Pancreas (tissue), 10 donors: ENCODE measurements around the gene PRR15L. TPM values are rescaled to one million over a fixed set of nuclear protein-coding genes. Genes with fewer than 3 reads are reported as not detected.

Source experiments
- ATAC-seq, 4 donors: fragments of 200-7000 bp; cut with Tn5 transposase; one replicate each; pipeline versions ENCODE4 v1.8.0 to v1.9.1; 2020; ENCODE audit warnings: mild to moderate bottlenecking in 4 of 4, moderate library complexity in 4 of 4
- DNase-seq, 6 donors: peaks; one replicate each; pipeline ENCODE4 v3.0.0-alpha.2; 2020
- FAIRE-seq: peaks from 2 replicates; lab custom pipeline; 2012; peaks lifted over from hg19 to GRCh38; lab: Jason Lieb, UNC
- H3K27ac ChIP-seq, 4 donors: fragments of 200-600 bp; sonication (generic); 1 replicate in 3 of 4; 2 replicates in 1 of 4; pipeline versions ENCODE4 v1.5.0 to v1.8.0; 2020
- H3K27me3 ChIP-seq, 4 donors: fragments of 200-600 bp; one replicate each; pipeline ENCODE4 v1.8.0; 2021
- H3K36me3 ChIP-seq, 3 donors: fragments of 200-600 bp; sonication (generic) in 1 of 3; one replicate each; pipeline versions ENCODE4 v1.5.0 to v1.8.0; 2020 to 2021
- H3K4me1 ChIP-seq, 3 donors: fragments of 200-600 bp; one replicate each; pipeline ENCODE4 v1.8.0; 2021
- H3K4me3 ChIP-seq, 4 donors: fragments of 200-600 bp; sonication (generic) in 2 of 4; one replicate each; pipeline versions ENCODE4 v1.5.0 to v1.8.0; 2020 to 2021
- H3K9me3 ChIP-seq, 4 donors: fragments of 200-600 bp; one replicate each; pipeline ENCODE4 v1.8.0; 2021
- CTCF ChIP-seq, 4 donors: fragments of 200-600 bp; sonication (generic) in 3 of 4; IDR thresholded peaks; one replicate each; pipeline versions ENCODE4 v1.5.0 to v1.8.0; 2021; ENCODE audit warnings: antibody characterized with exemption in 4 of 4
- WGBS, 2 donors: extraction: QIAGEN DNeasy Blood & Tissue Kit; methylation state at CpG; one replicate each; pipeline ENCODE4 v1.1.7; 2013; 5-methylcytosine and 5-hydroxymethylcytosine counted together
- intact Hi-C, 3 donors: fragments of 100-400 bp; cut with DNase I; formaldehyde crosslinking; loops; one replicate each; pipeline versions ENCODE4 v1.11.1 to v1.14.2; 2022
- polyA plus RNA-seq, 2 donors: library from polyadenylated mRNA; stranded (reverse); fragments of 200-250 nt; gene quantifications; one replicate each; pipeline ENCODE4 v1.2.3, GENCODE V29; 2013
- total RNA-seq, 6 donors: library from RNA; stranded (reverse); fragmentation: NEBNext Ultra II Directional in 4 of 6; extraction: Animal tissue kit (Norgen Biotek cat#: 25700) in 4 of 6; gene quantifications; one replicate each; pipeline versions ENCODE4 v1.2.1 to v1.2.4, GENCODE V29; 2021 to 2023
- donor health status: healthy with polysubstance abuse.
- donor health status: DM: no; HTN: no; CAD: no; lungs with moderate emphysema.
- donor health status: DM: no; HTN: no; CAD: no.
- donor health status: control.
- donor health status: control.
- donor health status: Bipolar disorder and iron deficiency.
- donor health status: DM: yes; HTN: yes; CAD: no.
- donor health status: DM: no; HTN: no; CAD: no.
- donor health status: DM: no; HTN: no; CAD: no.
- donor health status: DM: yes; HTN: yes; CAD: no.

PRR15L gene
- total and polyA plus RNA-seq, 8 donors = 26.6 to 68.6 (median 49.8) TPM

- H3K27me3 ChIP-seq = no peaks in the 10 kb centered on the region
- ATAC-seq (no peak), FAIRE-seq (no peak), DNase-seq (no peak)
- H3K4me1 ChIP-seq = peaks cover 10 to 24% (median 17%) of the 10 kb centered on the region in 3 donors
- H3K27ac ChIP-seq = no peak overlapping the region
- no peaks in the 10 kb centered on the region for H3K9me3 ChIP-seq
- no peaks in the 10 kb centered on the region for H3K36me3 ChIP-seq
- 93 to 96% methylated on average over 7 of the region's 7 CpGs for WGBS, 2 donors
- H3K4me3 ChIP-seq = no peak overlapping the region
- TF ChIP-seq CTCF (IDR thresholded peaks at IDR 0.05) = no peak
- intact Hi-C loops = no loop called here
Measured at GRCh38 chr17:47998044-47998443, 40.4 kb upstream of the PRR15L start.

GRCh38 chr17:47997586-47997985, 39.9 kb upstream of the PRR15L start:
- intact Hi-C loops = no loop called here
- ATAC-seq = no peak
- DNase-seq = no peak
- Histone ChIP-seq H3K4me1 (peaks cover 10 to 20% (median 17%) of the 10 kb centered on the region in 3 donors), H3K9me3 (no peaks in the 10 kb centered on the region), H3K27ac (no peak overlapping the region), H3K36me3 (no peaks in the 10 kb centered on the region), H3K27me3 (no peaks in the 10 kb centered on the region), H3K4me3 (no peak overlapping the region)
- TF ChIP-seq CTCF (IDR thresholded peaks at IDR 0.05) = no peak
- no peak for FAIRE-seq
- 89 to 90% methylated on average over 7 of the region's 7 CpGs for WGBS, 2 donors

GRCh38 chr17:47996201-47996600, 38.5 kb upstream of the PRR15L start:
- DNase-seq (no peak), FAIRE-seq (no peak), ATAC-seq (no peak)
- Histone ChIP-seq H3K9me3 (no peaks in the 10 kb centered on the region), H3K27ac (no peak overlapping the region), H3K4me1 (peaks cover 10 to 17% (median 16%) of the 10 kb centered on the region in 3 donors), H3K4me3 (no peak overlapping the region), H3K27me3 (no peaks in the 10 kb centered on the region), H3K36me3 (no peaks in the 10 kb centered on the region)
- no peak for TF ChIP-seq CTCF (IDR thresholded peaks at IDR 0.05)
- WGBS, 2 donors = 77 to 79% methylated on average over 9 of the region's 9 CpGs
- intact Hi-C loops = no loop called here

- H3K36me3 ChIP-seq = no peaks in the 10 kb centered on the region
- WGBS, 2 donors = 48 to 57% methylated on average over 13 of the region's 13 CpGs
- intact Hi-C loops = no loop called here
- ATAC-seq (peak; percentile 85 to 91 (median 88)), FAIRE-seq (no peak), DNase-seq (peak in 5 of 6 donors; percentile 72 to 90 (median 85))
- no peaks in the 10 kb centered on the region for H3K27me3 ChIP-seq
- peak overlapping the region; percentile 29 to 66 (median 54) for H3K27ac ChIP-seq
- no peak for TF ChIP-seq CTCF (IDR thresholded peaks at IDR 0.05)
- no peak overlapping the region for H3K4me3 ChIP-seq
- H3K4me1 ChIP-seq = peaks cover 10 to 17% (median 16%) of the 10 kb centered on the region in 3 donors
- H3K9me3 ChIP-seq = no peaks in the 10 kb centered on the region
Measured at GRCh38 chr17:47995241-47995935, 37.7 kb upstream of the PRR15L start.

GRCh38 chr17:47994724-47995123, 37.0 kb upstream of the PRR15L start:
- Histone ChIP-seq H3K4me3 (no peak overlapping the region), H3K4me1 (peaks cover 10 to 17% (median 16%) of the 10 kb centered on the region in 3 donors), H3K27ac (peak overlapping the region in 3 of 4 donors; percentile 29 to 66 (median 65)), H3K9me3 (no peaks in the 10 kb centered on the region), H3K36me3 (no peaks in the 10 kb centered on the region), H3K27me3 (no peaks in the 10 kb centered on the region)
- intact Hi-C loops = no loop called here
- 96 to 98% methylated on average over 4 of the region's 4 CpGs for WGBS, 2 donors
- ATAC-seq (no peak), DNase-seq (no peak), FAIRE-seq (no peak)
- no peak for TF ChIP-seq CTCF (IDR thresholded peaks at IDR 0.05)
